Gastroesophageal sphincter (tissue), 4 donors: Measurements from ENCODE around the gene RETSAT. TPM values are rescaled to one million over a fixed set of nuclear protein-coding genes. Genes with fewer than 3 reads are reported as not detected.

Experiments used
- ATAC-seq: fragments of 150-250 bp; one replicate; pipeline ENCODE4 v1.9.1; 2016; ENCODE audit warnings: mild to moderate bottlenecking, moderate library complexity
- H3K27ac ChIP-seq, 4 donors: fragments of 200-600 bp; sonication (generic) in 3 of 4; 1 replicate in 3 of 4; 2 replicates in 1 of 4; pipeline ENCODE4 v1.5.1; 2016 to 2019
- H3K27me3 ChIP-seq: fragments of 200-600 bp; sonication (generic); one replicate; pipeline ENCODE4 v1.5.1; 2019
- H3K36me3 ChIP-seq, 2 donors: fragments of 200-600 bp; sonication (generic); one replicate each; pipeline ENCODE4 v1.5.1; 2019; ENCODE audit warnings: control low read depth in 1 of 2
- H3K4me1 ChIP-seq, 3 donors: fragments of 200-600 bp; sonication (generic); 1 replicate in 2 of 3; 2 replicates in 1 of 3; pipeline ENCODE4 v1.5.1; 2016 to 2019; ENCODE audit warnings: control low read depth in 2 of 3
- H3K4me3 ChIP-seq, 2 donors: fragments of 200-600 bp; sonication (generic); one replicate each; pipeline ENCODE4 v1.5.1; 2019; ENCODE audit warnings: mild to moderate bottlenecking in 1 of 2, moderate library complexity in 1 of 2
- H3K9me3 ChIP-seq, 3 donors: fragments of 200-600 bp; sonication (generic); one replicate each; pipeline ENCODE4 v1.5.1; 2017 to 2019; ENCODE audit warnings: control low read depth in 2 of 3
- CTCF ChIP-seq, 4 experiments: fragments of 200-600 bp in 2 of 4; fragments of 450-650 bp in 2 of 4; sonication (generic) in 1 of 4; IDR thresholded peaks; one replicate each; pipeline ENCODE4 v1.5.1; 2017 to 2019; ENCODE audit warnings: antibody characterized with exemption in 4 of 4, mild to moderate bottlenecking in 2 of 4, moderate library complexity in 2 of 4
- EP300 ChIP-seq: sonication (generic); formaldehyde crosslinking; IDR thresholded peaks from one replicate; pipeline ENCODE4 v1.6.1; 2017; ENCODE audit warnings: antibody characterized with exemption, mild to moderate bottlenecking
- POLR2A ChIP-seq, 2 donors: fragments of 450-650 bp; IDR thresholded peaks; one replicate each; pipeline ENCODE4 v1.6.1; 2017; ENCODE audit warnings: antibody characterized with exemption in 2 of 2, mild to moderate bottlenecking in 2 of 2, moderate library complexity in 1 of 2
- POLR2AphosphoS5 ChIP-seq: sonication (generic); formaldehyde crosslinking; IDR thresholded peaks from one replicate; pipeline ENCODE4 v1.6.1; 2017; ENCODE audit warnings: antibody characterized with exemption
- WGBS, 2 donors: methylation state at CpG; one replicate each; pipeline ENCODE4 v1.1.5; 2018; ENCODE audit warnings: low coverage in 1 of 2; 5-methylcytosine and 5-hydroxymethylcytosine counted together
- total RNA-seq, 4 donors: library from RNA; depleted of rRNA; stranded (reverse); fragments of >200 nt; gene quantifications; one replicate each; pipeline ENCODE4 v1.1.0, GENCODE V29; 2016

The RETSAT gene
- total RNA-seq = 10 to 100 TPM; 29.5 to 61.8 (median 44.9) TPM

- TF ChIP-seq POLR2AphosphoS5 = peak; percentile 92
- no peak for TF ChIP-seq EP300
- TF ChIP-seq CTCF (IDR thresholded peaks at IDR 0.05) = no peak
- peak; percentile 85 to 89 for TF ChIP-seq POLR2A (IDR thresholded peaks at IDR 0.05)
- peak; percentile 99 for ATAC-seq
- Histone ChIP-seq H3K4me1 (peaks cover 0 to 72% (median 9%) of the 10 kb centered on the region in 3 donors), H3K4me3 (peak within 1 kb of the TSS; percentile 73 to 88), H3K27me3 (no peaks in the 10 kb centered on the region), H3K27ac (peak within 1 kb of the TSS; percentile 63 to 89 (median 84)), H3K36me3 (peaks cover 0 to 61% of the 10 kb centered on the region in 2 donors), H3K9me3 (no peaks in the 10 kb centered on the region)
- 0% methylated on average over 4 to 17 of the region's 42 CpGs for WGBS, 2 donors
Observed at GRCh38 chr2:85354286-85355072, at the start of gene RETSAT, which contains the start of gene ELMOD3. Gene RETSAT, minus strand, starts transcription at chr2:85354528. Its CDS starts 21 bp downstream, at chr2:85354507. Gene ELMOD3, plus strand, starts transcription at chr2:85354769. Its CDS starts 2,430 bp downstream, at chr2:85357199.

DNA sequence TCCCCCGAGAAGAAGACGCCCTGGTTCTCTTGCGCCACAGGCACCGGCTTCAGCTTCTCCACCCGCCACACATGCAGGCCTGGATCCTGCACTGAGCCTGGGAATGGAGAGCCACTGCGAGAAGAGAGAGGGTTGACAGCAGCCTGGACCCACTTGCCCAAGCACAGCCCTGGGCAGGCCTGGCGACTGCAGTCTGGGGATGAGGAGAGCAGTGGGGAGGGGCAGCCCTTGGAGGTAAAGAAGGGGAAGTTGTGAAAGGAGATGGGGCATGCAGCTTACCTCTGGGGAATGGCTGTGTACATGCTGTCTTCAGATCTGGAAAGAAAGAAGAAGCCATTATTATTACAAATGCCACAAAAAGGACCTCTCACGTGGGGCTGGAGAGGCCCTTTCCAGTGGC is 47.5 kb upstream of the RETSAT start:
- TF ChIP-seq EP300 (no peak), CTCF (IDR thresholded peaks at IDR 0.05) (no peak), POLR2AphosphoS5 (no peak), POLR2A (IDR thresholded peaks at IDR 0.05) (no peak)
- Histone ChIP-seq H3K4me1 (peaks cover 0 to 19% (median 0%) of the 10 kb centered on the region in 3 donors), H3K36me3 (peaks cover 0 to 30% of the 10 kb centered on the region in 2 donors), H3K4me3 (no peak overlapping the region), H3K27ac (no peak overlapping the region), H3K9me3 (no peaks in the 10 kb centered on the region), H3K27me3 (no peaks in the 10 kb centered on the region)
- WGBS, 2 donors = 75% methylated on average over 2 of the region's 8 CpGs; no CpG with 5 or more reads in 1 of the 2 donors
- ATAC-seq = no peak

DNA sequence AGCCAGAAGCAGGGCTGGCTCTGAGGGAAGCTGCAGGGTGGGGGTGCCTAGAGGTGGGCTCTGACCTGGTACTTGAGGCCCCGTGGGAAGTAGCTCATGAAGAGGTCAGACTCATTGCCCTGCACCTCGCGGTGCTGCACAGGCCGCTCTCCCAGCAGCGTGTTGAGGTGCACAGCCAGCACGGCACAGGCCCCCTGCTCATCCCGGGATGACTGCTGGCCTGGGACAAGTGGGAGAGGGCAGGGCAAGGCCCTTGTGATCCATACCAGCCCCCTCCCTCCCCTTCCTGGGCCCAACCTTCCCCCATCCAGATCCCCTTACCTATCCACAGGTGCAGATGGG is 47.1 kb upstream of the RETSAT start:
- no CpG with 5 or more reads among the region's 7 CpGs for WGBS, 2 donors
- ATAC-seq = no peak
- peaks cover 0 to 23% (median 0%) of the 10 kb centered on the region in 3 donors for H3K4me1 ChIP-seq

DNA sequence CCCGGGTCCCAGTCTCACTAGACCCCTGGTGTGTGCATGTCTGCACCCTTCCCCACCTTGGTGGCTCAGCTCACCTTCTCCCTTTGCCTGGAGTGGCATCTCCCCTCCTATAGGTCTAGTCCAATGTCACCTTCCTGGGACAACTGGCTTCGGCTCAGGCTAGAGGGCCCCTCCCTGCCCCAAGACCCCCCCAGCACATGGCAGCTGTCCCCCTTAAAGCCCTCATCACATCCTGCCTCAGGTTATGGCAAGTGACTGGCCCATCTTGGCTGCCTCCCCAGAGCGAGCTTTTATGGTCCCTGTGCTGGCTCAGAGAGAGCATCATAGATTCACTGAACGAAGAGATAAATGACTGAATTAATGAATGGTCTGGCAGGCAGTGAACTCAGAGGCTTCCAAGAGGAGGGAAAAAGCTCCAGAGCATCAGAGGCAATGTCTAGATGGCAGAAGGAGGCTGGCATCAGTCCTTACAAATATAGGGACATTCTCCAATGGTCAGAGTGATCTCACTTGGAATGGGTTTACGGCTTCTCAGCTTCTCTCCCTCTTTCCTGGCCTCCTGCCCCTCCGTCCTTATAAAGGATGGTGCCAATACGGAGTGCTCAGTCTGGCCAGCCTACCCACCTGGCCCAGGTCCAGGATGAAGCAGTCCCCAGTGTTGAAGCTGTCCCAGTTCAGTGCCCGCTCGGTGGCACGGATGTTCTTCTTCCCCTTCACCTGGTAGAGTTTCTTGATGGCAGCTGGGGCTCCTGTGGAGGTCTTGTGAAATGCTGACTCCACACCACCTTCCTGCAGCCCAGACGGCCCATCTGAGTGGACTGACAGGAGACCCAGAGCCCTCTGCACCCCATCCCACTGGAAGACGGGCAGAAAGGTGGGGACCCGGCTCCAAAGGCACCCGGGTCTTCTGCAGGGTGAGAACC is 46.5 kb upstream of the RETSAT start:
- no peak for ATAC-seq
- WGBS, 2 donors = 41 to 70% methylated on average over 3 to 4 of the region's 14 CpGs
- H3K4me3 ChIP-seq = no peak overlapping the region

More for the DNA sequence above, 47.1 kb upstream of the RETSAT start:
- no peaks in the 10 kb centered on the region for H3K9me3 ChIP-seq
- TF ChIP-seq CTCF (IDR thresholded peaks at IDR 0.05) (no peak), POLR2A (IDR thresholded peaks at IDR 0.05) (no peak), POLR2AphosphoS5 (no peak), EP300 (no peak)
- no peak overlapping the region for H3K4me3 ChIP-seq
- H3K27ac ChIP-seq = no peak overlapping the region
- H3K36me3 ChIP-seq = peaks cover 0 to 30% of the 10 kb centered on the region in 2 donors
- no peaks in the 10 kb centered on the region for H3K27me3 ChIP-seq

More for the DNA sequence above, 46.5 kb upstream of the RETSAT start:
- Histone ChIP-seq H3K9me3 (no peaks in the 10 kb centered on the region), H3K27me3 (no peaks in the 10 kb centered on the region), H3K27ac (no peak overlapping the region), H3K4me1 (peaks cover 0 to 29% (median 0%) of the 10 kb centered on the region in 3 donors), H3K36me3 (peaks cover 0 to 30% of the 10 kb centered on the region in 2 donors)
- TF ChIP-seq POLR2AphosphoS5 = no peak
- no peak for TF ChIP-seq EP300
- no peak for TF ChIP-seq CTCF (IDR thresholded peaks at IDR 0.05)
- TF ChIP-seq POLR2A (IDR thresholded peaks at IDR 0.05) = no peak
